Embryonic facial prominence (tissue), 1 donor: ENCODE measurements around the gene CARD9.

ENCODE experiments used
- DNase-seq: peaks from one replicate; pipeline ENCODE4 v3.0.0-alpha.2; 2016; ENCODE audit errors: extremely low spot score

CARD9 gene

DNA sequence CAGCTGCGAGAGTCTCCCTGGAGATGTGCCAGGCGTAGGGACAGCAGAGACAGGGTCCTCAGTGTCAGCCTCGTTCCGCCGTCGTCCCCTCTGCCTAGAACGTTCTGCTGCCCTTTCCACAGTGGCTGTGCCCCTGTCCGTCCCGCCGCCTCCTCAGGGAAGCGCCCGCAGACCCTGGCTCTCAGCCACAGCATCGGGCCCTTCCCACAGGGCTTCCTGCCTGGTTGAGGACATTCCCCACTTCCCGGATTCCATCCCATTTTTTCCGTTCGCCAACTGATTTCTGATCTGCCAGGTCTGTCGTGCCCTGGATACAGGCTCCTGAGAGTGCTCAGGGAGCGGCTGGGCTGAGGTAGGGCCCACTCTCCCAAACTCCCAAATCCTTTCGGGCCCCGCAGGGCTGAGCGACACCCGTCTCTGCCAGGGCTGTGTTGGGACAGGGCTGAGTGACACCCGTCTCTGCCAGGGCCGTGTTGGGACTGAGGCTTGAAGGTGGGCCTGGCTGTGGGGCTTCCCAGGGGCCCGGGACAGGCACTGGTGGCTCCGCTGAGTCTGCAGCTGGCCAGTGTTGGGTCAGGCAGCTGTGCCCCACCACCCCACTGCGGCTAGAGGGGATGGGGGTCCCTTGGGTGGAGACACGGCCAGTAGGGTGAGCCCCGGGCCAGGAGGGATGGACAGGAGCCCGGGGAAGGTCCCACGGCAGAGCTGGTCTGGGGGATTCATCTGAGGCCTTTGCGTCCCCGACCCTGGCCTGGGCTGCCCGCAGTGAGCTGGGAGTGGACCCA lies 25.8 kb downstream of the CARD9 start:
- DNase-seq: no peak

DNA sequence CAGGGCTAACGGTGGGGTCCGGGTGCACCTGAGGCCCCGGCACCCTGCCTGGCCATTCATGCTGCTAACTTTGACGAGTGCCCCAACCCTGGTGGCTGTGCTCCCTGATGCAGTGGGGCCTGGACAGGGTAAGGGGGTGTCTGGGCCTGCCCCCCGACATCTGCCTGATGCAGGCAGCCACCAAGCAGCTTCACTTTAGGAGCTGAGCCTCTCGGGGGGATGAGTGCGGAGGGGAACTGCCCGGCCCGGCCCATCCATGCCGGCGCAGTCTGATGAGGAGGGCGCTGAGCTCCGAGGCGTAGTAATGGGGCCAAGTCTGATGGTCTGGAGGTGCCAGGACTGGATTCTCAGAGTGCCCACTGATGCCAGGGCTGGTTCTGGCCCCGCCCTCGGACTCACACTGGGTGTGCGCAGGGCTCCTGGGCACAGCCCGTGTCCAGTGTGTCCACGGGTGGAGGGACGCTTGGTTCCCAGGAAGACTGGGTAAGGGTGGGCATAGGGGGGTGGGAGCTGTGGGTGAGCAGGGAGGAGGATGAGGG lies 26.5 kb downstream of the CARD9 start:
- DNase-seq: no peak

DNA sequence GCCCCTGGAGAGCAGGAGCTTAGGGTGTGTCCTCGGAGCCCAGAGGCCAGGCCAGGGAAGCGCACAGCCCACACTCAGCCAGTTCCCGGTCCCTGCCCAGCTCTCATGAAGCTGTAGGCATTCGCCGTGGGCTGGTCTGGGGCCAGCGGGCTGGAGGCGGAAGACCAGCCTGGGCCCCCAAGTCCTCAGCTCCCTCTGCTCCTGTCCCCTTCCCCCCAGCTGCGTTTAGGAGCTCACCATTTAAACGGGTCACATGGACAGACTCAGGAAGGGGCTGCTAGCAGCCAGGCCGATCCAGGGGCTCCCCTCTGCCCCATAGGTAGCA lies 27.4 kb downstream of the CARD9 start:
- DNase-seq: no peak

DNA sequence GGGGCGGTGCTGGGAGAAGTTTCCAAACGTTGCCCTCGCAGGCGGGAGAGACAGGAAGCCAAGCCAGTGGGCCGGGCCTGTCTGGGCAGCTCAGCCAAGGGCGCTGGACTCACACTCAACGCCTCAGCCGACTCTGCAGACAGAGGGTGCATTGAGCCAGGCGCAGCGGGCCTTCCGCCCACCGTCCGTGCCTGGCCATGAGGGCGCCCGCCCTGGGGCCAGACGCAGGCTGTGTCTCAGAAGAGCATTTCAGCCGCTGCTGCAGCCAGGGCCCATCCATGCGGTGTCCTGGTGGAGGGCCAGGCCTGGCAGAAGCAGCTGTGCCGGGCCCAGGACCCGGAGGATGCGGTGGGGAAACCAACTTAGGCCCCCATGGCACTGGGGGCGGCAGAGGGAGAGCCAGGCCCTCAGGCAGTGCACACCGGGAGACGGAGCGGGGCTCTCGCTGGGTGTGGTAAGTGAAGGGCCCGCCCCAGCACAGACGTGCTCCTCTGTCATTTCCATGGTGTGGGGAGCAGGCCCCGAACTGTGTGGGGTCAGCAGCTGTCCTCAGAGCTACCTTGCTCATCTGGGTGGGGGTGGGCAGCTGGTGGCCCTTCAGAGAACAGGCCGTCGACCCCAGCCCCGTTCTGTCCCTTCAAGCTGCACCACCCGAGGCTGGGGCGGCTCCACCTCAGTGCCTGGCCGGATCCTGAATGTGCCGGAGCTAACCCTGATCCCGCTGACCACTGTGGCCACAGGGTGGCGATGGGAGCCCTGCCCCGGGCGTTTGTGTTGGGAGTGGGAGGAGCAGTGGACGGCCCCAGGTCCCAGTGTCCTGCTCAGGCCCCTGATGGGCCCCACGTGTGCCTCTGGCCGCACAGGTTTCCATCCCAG lies 27.9 kb downstream of the CARD9 start:
- DNase-seq: no peak

GRCh38 chr9:136344544-136345280 lies 28.8 kb downstream of the CARD9 start:
- DNase-seq: no peak

GRCh38 chr9:136343884-136344269 lies 29.6 kb downstream of the CARD9 start:
- no peak for DNase-seq

DNA sequence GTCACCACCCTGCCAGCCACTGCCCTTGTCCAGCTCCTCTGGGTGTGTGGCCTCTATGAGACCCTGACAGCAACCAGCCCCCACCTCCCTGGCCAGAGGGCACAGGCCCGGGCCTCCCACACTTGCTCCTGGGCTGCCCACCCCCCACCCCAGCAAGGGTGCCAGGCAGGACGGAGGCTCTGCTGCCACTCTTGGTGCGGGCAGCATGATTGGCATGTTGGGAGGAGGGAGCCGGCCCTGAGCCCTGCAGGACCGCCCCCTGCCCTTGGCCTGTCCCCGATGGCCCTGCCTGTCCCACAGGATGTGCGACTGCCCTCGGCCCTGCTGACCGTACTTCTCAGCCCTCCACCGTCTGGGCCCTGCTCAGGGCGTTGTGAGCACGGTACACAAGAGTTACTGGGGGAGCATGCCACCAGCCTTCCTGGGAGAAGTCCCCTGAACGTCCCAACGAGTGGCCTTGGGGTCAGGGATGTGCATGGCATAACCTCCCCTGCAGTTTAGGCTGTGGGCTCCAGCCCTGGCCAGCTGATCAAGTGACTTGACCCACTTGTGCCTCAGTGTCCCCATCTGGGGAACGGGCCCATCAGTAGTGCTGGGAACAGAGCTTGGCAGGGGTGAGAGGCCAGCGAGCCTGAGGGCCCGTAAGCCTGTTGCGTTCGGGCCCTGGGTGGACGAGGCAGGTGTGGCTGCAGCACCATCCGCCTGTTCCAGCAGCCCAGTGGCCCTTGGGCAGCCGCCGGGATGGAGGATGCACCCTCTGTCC lies 30.2 kb downstream of the CARD9 start:
- DNase-seq: no peak

- DNase-seq: peak; percentile 58
Measured at GRCh38 chr9:136342181-136343120, 31.0 kb downstream of the CARD9 start.

GRCh38 chr9:136341769-136342168 lies 31.7 kb downstream of the CARD9 start:
- DNase-seq: no peak

DNA sequence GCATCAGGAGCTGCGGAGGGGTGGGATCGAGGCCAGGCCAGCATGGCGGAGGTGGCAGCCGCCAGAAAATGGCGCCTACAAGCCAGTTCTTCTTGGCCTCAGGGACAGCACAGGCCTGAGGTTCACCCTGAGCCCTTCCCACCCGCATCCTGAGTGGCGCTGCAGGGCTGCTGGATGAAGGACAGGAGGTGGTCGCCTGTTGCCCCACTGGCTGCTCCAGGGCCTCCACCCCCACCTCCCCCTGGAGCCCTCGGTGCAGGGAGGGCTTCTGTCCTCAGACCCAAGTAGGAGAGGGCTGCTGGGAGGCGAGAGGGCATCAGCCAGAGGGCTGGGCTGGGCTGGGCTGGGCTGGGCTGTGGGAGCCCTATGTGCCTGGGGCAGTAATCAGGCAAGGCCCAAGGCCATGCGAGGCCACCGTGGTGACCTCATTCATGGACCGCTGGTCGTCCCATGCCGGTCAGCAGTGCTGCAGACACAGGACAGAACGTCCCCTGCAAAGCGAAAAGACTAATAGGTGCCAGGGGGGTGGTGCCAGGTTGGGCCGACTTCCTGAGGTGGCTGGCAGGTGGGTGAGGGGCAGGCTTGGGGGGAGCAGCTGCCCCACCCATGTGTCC lies 32.3 kb downstream of the CARD9 start:
- DNase-seq: no peak

- no peak for DNase-seq
Measured at GRCh38 chr9:136340356-136341041, 33.0 kb downstream of the CARD9 start.

- DNase-seq: no peak
Measured at GRCh38 chr9:136339958-136340310, 33.5 kb downstream of the CARD9 start.

DNA sequence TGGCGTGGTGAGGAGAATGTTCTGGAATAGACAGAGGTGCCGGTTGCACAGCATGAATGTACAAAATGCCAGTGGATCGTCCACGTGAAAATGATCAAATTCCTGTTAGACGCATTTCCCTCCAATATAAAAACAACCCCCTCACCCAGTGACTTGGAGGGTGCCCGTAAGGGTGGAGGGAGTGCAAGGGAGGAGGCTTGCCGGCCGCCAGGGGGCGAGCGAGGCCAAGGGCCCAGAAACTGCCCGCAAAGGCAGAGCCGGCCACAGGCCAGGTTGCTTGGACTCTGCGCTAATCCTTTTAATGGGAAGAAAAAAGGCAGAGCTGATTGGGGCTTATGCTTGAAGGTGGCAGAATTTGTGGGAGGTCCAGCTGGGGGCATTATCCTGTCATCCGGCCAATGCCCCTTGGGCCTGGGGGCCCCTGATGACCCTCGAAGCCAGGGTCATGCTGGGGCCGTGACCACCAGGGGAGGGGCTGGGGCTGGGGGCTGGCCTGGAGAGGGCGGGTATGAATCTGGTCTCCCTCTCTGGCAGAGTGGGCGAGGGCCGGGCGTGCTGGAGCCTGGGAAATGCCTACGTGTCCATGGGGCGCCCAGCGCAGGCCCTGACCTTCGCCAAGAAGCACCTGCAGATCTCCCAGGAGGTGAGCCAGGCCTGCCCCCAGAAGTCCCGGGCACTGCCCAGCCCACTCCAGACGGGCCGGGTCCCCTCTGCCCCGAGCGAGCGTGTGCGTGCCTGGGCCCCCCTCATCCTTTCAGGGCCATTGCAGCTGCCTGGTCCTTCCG lies 34.1 kb downstream of the CARD9 start:
- DNase-seq: no peak

- no peak for DNase-seq
Measured at GRCh38 chr9:136338511-136338910, 35.0 kb downstream of the CARD9 start.

GRCh38 chr9:136337416-136338395 lies 35.8 kb downstream of the CARD9 start:
- no peak for DNase-seq

DNA sequence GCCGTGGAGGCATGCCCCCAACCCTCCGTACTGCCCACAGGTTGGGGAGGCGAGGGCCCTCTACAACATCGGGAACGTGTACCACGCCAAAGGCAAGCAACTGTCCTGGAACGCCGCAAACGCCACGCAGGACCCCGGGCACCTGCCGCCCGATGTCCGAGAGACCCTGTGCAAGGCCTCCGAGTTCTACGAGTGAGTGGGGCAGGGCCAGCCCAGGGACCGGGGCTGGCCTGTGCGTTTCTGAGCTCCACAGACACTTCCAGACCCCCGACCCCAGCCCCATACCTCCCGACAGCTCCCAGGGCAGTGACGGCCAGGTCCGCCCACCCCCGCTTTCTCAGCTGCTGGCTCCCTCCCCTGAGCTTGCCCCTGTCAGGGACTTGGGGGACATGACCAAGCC lies 36.6 kb downstream of the CARD9 start:
- no peak for DNase-seq

- no peak for DNase-seq
Measured at GRCh38 chr9:136336156-136336870, 37.2 kb downstream of the CARD9 start.
